A549 (cell line): Measurements from ENCODE around the gene SIGLEC5. TPM values are rescaled to one million over a fixed set of nuclear protein-coding genes. Genes with fewer than 3 reads are reported as not detected.
"Not testable (repeated sequence)": the region's sequence is repeated elsewhere in the genome, so short reads cannot be mapped to it uniquely, and the experiment has no call there.

Source experiments
- ATAC-seq, 2 experiments: fragments of 200-7000 bp in 1 of 2; fragments of >200 bp in 1 of 2; cut with Nextera tagmentation in 1 of 2; cut with Tn5 transposase in 1 of 2; 3 replicates each; pipeline versions ENCODE4 v1.8.0 to v1.9.1; 2018 to 2020; ENCODE audit warnings: mild to moderate bottlenecking in 1 of 2, moderate library complexity in 1 of 2
- CTCF ChIA-PET: fragments of 300-600 bp; sonication (Branson Sonifier 250); formaldehyde crosslinking; extraction: SDS; loops from one replicate; lab custom pipeline; 2021; ENCODE audit warnings: antibody characterized with exemption, inconsistent platforms; lab: Yijun Ruan, JAX
- POLR2A ChIA-PET: fragments of 350-600 bp; formaldehyde crosslinking; extraction: SDS; loops from one replicate; lab custom pipeline; 2021; ENCODE audit warnings: antibody characterized with exemption, inconsistent platforms; lab: Yijun Ruan, JAX
- DNase-seq, 2 experiments: peaks; one replicate each; pipeline versions ENCODE4 v3.0.0 to v3.0.0-alpha.2; 2011 to 2016; ENCODE audit warnings: low read depth in 1 of 2, low spot score in 1 of 2
- FAIRE-seq: peaks from 2 replicates; lab custom pipeline; 2011; peaks lifted over from hg19 to GRCh38; lab: Jason Lieb, UNC
- H3K27ac ChIP-seq, 2 experiments: fragments of >200 bp; sonication (Bioruptor Twin); formaldehyde crosslinking; 3 replicates each; pipeline ENCODE4 v1.5.1; 2016 to 2017
- H3K4me1 ChIP-seq: fragments of >200 bp; sonication (Bioruptor Twin); formaldehyde crosslinking; 3 replicates; pipeline ENCODE4 v1.6.1; 2016
- H3K4me2 ChIP-seq: fragments of >200 bp; sonication (Bioruptor Twin); formaldehyde crosslinking; 3 replicates; pipeline ENCODE4 v1.6.1; 2016
- H3K4me3 ChIP-seq: fragments of >200 bp; sonication (Bioruptor Twin); formaldehyde crosslinking; 3 replicates; pipeline ENCODE4 v1.5.1; 2016
- H3K9me3 ChIP-seq: fragments of >200 bp; sonication (Bioruptor Twin); formaldehyde crosslinking; 3 replicates; pipeline ENCODE4 v1.6.1; 2016
- EHF ChIP-seq: fragments of 250-450 bp; sonication (Bioruptor Pico); IDR thresholded peaks from 2 replicates; pipeline ENCODE4 v1.5.0; 2020; ENCODE audit warnings: mild to moderate bottlenecking
- JUN ChIP-seq, 2 experiments: fragments of >200 bp; sonication (Bioruptor Twin); formaldehyde crosslinking; IDR thresholded peaks; 2 replicates in 1 of 2; 3 replicates in 1 of 2; pipeline ENCODE4 v1.6.1; 2016 to 2017
- POLR2A ChIP-seq: IDR thresholded peaks from 2 replicates; pipeline ENCODE4 v1.6.1; 2012; ENCODE audit warnings: mild to moderate bottlenecking, low read length
- RCOR1 ChIP-seq: fragments of 150-350 bp; IDR thresholded peaks from 2 replicates; pipeline ENCODE4 v1.6.1; 2014; ENCODE audit warnings: antibody characterized with exemption, low read length, low read depth
- WGBS: methylation state at CpG from one replicate; pipeline ENCODE4 v1.1.6; 2017; ENCODE audit errors: missing lambda C conversion rate; 5-methylcytosine and 5-hydroxymethylcytosine counted together
- polyA plus RNA-seq, 4 experiments: library from polyadenylated mRNA; depleted of rRNA in 3 of 4; stranded (reverse); fragments of >200 nt; fragmentation: RNase III in 1 of 4; extraction: RNeasy Plus Mini Kit Qiagen cat#74134 plus additional on column Dnase treatment in 1 of 4; gene quantifications; 2 replicates in 3 of 4; 3 replicates in 1 of 4; pipeline ENCODE4 v1.2.3, GENCODE V29; 2011 to 2017
- TF ChIP-seq, protein P1 (sequence below): IDR thresholded peaks from 2 replicates; pipeline ENCODE4 v1.6.1; 2012
- TF ChIP-seq, protein P2 (sequence below): fragments of 200-600 bp; sonication (generic); IDR thresholded peaks from 2 replicates; pipeline ENCODE4 v1.6.1; 2016; ENCODE audit warnings: antibody characterized with exemption, mild to moderate bottlenecking, moderate library complexity
- TF ChIP-seq, protein P3 (sequence below): fragments of >200 bp; sonication (Bioruptor Twin); formaldehyde crosslinking; IDR thresholded peaks from 2 replicates; pipeline ENCODE4 v1.6.1; 2016
- TF ChIP-seq, protein P4 (sequence below): fragments of 450-650 bp; IDR thresholded peaks from 2 replicates; pipeline ENCODE4 v1.6.1; 2014; ENCODE audit warnings: antibody characterized with exemption

SIGLEC5 gene
- polyA plus RNA-seq, 2 of the 4 experiments (the other 2 are of a cell fraction), result not detected

DNA sequence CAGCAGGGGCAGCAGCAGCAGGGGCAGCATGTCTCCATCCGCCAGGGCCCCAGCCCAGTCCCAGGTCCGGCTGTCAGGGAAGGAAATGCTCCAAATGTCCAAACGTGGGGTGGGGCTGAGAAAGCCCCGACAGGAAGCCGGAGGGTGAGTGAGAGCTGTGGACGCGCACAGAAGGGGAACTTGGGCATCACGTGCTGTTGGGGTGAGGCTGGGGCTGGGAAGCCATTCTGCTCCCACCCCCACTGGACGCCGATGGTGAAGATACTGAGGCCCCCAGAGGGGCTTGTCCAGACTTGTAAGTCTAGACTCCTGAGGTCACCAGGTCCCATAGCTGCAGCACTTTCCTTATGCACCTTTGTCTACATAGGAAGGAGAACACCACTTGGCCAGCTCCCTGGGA, 16.5 kb upstream of the SIGLEC5 start, which contains the start of gene SIGLEC14:
Gene SIGLEC14 (minus strand): TSS at position 96 of the 400 bp plus-strand sequence. CDS start 66 bp downstream, at position 30.
- DNase-seq, POLR2A ChIA-PET, H3K4me3 ChIP-seq, H3K4me2 ChIP-seq, H3K27ac ChIP-seq, ATAC-seq, H3K9me3 ChIP-seq, H3K4me1 ChIP-seq, FAIRE-seq: not testable (repeated sequence)
- 41% methylated on average over 6 of the region's 10 CpGs for WGBS
- CTCF ChIA-PET, result interaction anchor here (0.8 to 1.4 kb wide), 2 partner anchors 8 to 10 kb away, joined by 3 to 7 read pairs; no protein-coding TSS in a partner anchor

DNA sequence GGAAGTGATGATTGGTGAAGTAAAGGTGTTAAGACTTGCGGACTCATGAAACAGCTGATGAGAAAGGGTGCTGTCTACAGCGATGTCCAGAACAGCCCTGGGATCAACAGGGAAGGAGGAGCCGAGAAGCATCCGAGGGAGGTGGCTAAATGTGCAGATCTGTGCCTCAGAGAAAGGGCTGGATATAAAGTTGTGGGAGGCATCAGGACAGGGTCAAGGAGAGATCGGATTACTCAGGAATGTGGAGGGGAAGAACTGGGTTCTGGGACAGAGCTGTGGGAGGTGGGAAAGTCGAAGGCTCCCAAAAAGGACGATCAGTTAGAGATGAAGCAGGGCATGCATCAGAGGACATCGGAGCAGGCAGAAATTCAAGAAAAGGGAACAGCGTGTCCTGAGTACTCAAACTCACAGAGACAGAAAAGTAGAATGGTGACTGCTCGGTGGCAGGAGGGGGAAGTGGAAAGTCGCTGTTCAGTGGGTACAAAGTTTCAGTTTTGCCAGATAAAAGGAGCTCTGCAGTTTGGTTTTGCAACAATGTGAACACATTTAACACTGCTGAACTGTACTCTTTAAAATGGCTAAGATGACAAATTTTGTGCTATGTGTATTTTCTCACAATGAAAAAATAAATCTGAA, 14.6 kb upstream of the SIGLEC5 start:
- no peaks in the 10 kb centered on the region; the same call in 2 of the 3 replicates for H3K9me3 ChIP-seq
- TF ChIP-seq POLR2A, result no peak
- TF ChIP-seq, protein P1, sequence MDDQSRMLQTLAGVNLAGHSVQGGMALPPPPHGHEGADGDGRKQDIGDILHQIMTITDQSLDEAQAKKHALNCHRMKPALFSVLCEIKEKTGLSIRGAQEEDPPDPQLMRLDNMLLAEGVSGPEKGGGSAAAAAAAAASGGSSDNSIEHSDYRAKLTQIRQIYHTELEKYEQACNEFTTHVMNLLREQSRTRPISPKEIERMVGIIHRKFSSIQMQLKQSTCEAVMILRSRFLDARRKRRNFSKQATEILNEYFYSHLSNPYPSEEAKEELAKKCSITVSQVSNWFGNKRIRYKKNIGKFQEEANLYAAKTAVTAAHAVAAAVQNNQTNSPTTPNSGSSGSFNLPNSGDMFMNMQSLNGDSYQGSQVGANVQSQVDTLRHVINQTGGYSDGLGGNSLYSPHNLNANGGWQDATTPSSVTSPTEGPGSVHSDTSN, result no peak
- TF ChIP-seq, protein P2, sequence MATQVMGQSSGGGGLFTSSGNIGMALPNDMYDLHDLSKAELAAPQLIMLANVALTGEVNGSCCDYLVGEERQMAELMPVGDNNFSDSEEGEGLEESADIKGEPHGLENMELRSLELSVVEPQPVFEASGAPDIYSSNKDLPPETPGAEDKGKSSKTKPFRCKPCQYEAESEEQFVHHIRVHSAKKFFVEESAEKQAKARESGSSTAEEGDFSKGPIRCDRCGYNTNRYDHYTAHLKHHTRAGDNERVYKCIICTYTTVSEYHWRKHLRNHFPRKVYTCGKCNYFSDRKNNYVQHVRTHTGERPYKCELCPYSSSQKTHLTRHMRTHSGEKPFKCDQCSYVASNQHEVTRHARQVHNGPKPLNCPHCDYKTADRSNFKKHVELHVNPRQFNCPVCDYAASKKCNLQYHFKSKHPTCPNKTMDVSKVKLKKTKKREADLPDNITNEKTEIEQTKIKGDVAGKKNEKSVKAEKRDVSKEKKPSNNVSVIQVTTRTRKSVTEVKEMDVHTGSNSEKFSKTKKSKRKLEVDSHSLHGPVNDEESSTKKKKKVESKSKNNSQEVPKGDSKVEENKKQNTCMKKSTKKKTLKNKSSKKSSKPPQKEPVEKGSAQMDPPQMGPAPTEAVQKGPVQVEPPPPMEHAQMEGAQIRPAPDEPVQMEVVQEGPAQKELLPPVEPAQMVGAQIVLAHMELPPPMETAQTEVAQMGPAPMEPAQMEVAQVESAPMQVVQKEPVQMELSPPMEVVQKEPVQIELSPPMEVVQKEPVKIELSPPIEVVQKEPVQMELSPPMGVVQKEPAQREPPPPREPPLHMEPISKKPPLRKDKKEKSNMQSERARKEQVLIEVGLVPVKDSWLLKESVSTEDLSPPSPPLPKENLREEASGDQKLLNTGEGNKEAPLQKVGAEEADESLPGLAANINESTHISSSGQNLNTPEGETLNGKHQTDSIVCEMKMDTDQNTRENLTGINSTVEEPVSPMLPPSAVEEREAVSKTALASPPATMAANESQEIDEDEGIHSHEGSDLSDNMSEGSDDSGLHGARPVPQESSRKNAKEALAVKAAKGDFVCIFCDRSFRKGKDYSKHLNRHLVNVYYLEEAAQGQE, result no peak
- TF ChIP-seq RCOR1, result no peak
- no peak for TF ChIP-seq JUN (IDR thresholded peaks at IDR 0.05)
- TF ChIP-seq, protein P3, sequence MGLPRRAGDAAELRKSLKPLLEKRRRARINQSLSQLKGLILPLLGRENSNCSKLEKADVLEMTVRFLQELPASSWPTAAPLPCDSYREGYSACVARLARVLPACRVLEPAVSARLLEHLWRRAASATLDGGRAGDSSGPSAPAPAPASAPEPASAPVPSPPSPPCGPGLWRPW, result no peak
- TF ChIP-seq, protein P4, sequence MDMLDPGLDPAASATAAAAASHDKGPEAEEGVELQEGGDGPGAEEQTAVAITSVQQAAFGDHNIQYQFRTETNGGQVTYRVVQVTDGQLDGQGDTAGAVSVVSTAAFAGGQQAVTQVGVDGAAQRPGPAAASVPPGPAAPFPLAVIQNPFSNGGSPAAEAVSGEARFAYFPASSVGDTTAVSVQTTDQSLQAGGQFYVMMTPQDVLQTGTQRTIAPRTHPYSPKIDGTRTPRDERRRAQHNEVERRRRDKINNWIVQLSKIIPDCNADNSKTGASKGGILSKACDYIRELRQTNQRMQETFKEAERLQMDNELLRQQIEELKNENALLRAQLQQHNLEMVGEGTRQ, result no peak
- no peak for TF ChIP-seq EHF (CRISPR knock-in tag)
- no peak for FAIRE-seq
- no peak for DNase-seq
- H3K4me2 ChIP-seq, result no peak overlapping the region
- WGBS, result 4% methylated on average over 11 of the region's 11 CpGs
- no peaks in the 10 kb centered on the region for H3K4me1 ChIP-seq
- CTCF ChIA-PET, result interaction anchor here (0.9 to 4.0 kb wide), 5 partner anchors 10 to 172 kb away, joined by 3 to 26 read pairs (median 5); no protein-coding TSS in a partner anchor
- H3K27ac ChIP-seq, result no peak overlapping the region
- no peak; a peak in 1 of 6 replicates for ATAC-seq
- no peak overlapping the region for H3K4me3 ChIP-seq
- POLR2A ChIA-PET, result no interaction called here

DNA sequence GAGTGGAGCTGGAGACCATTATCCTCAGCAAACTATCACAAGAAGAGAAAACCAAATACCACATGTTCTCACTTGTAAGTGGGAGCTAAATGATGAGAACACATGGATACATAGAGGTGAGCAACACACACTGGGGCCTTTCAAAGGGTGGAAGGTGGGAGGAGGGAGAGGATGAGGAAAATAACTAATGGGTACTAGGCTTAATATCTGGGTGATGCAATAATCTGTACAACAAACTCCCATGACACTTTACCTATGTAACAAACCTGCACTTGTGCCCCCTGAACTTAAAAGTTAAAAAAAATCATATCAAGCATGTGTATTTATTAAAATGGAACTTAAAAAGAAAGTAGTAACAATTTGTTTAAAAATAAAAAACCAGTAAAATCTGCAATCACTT, 11.4 kb upstream of the SIGLEC5 start:
- H3K27ac ChIP-seq, result no peak overlapping the region
- ChIA-PET POLR2A (no interaction called here), CTCF (interaction anchor here (1.2 kb wide), 1 partner anchor 9 kb away, joined by 4 read pairs; no protein-coding TSS in a partner anchor)
- no peak overlapping the region for H3K4me2 ChIP-seq
- no peak overlapping the region for H3K4me3 ChIP-seq
- DNase-seq, result no peak
- no peak for ATAC-seq
- FAIRE-seq, result no peak
- TF ChIP-seq, protein P2, result no peak
- peaks cover 10% of the 10 kb centered on the region for H3K9me3 ChIP-seq
- no peaks in the 10 kb centered on the region for H3K4me1 ChIP-seq
